ENCODE data around the gene PHYKPL. TPM values are rescaled to one million over a fixed set of nuclear protein-coding genes. Genes with fewer than 3 reads are reported as not detected.

The PHYKPL gene
- total and polyA plus RNA-seq, 2 of the 13 experiments (the other 11 are each of a cell fraction or from before 2014, with no cell fraction given) = 18.0 to 78.6 TPM

DNA sequence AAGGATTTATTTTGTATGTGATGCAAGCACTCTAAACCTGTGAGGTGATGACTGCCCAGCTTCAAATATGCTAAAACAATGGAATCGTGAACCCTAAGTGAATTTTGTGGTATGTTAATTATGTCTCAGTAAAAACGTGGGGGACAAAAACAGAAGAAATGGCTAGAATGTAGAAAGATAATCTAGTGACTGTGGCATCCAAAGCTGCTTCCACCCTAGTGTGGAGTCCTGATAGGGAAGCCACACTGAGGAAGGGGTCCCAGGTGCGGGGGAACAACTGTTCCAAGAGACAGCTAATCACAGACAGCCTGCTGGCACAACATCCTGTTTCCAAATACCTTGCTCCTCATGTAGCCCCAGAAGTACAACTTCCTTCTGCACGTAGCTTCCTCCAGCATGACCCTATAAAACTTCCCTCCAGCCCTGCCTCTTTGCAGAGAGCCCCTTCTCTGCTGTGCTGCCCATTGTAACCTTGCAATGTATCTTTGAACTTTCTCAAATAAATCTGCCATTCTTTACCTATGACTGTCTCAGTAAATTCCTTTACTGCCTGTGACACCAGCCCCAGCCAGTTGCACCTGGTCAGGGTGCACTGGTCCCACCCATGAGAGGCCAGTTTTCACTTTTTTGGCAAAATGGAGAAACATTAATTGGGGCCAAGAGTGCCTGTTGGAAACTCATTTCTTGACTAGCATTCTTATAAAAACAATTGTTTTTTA is 50.3 kb downstream of the PHYKPL start (continued):
- TF ChIP-seq SOX6 (IDR thresholded peaks at IDR 0.05) (no peak), SOX6 (CRISPR knock-in tag; IDR thresholded peaks at IDR 0.05) (no peak), ZNF383 (CRISPR knock-in tag; IDR thresholded peaks at IDR 0.05; ENCODE audit: borderline replicate concordance) (no peak)

GRCh38 chr5:178180141-178180863 is 52.3 kb downstream of the PHYKPL start:
- H3K4me1 ChIP-seq (ENCODE audit: insufficient read depth, low read length) = no peaks in the 10 kb centered on the region
- in situ Hi-C loops (cut with HindIII; ENCODE audit: extremely low pct_ligation_motif_present, low pct_unique_long_range_greater_than_20kb) (no loop called here), intact Hi-C loops (cut with micrococcal nuclease; ENCODE audit: unreplicated experiment) (no loop called here)
- no peak for ATAC-seq
- H3K4me2 ChIP-seq (ENCODE audit: low read depth, low read length) = no peak overlapping the region
- H4K20me1 ChIP-seq (ENCODE audit: insufficient read depth, low read length) = no peaks in the 10 kb centered on the region
- no peak overlapping the region for H3K27ac ChIP-seq (ENCODE audit: extremely low read length, insufficient read depth, low read length)
- no peaks in the 10 kb centered on the region for H3K79me2 ChIP-seq (ENCODE audit: insufficient read depth, low read length)
- no peaks in the 10 kb centered on the region for H3K9me3 ChIP-seq (ENCODE audit: low read length)
- ChIA-PET CTCF (ENCODE audit: low intra/inter-chr PET ratio, low total read pairs) (no interaction called here), POLR2A (no interaction called here)
- H3K36me3 ChIP-seq (replicated peaks in 1 of 2; ENCODE audit: control insufficient read depth in 1 of 2, insufficient read depth in 2 of 2, low read length in 2 of 2) = no peaks in the 10 kb centered on the region
- H3K27me3 ChIP-seq (ENCODE audit: control insufficient read depth in 1 of 2, insufficient read depth in 2 of 2, low read length in 2 of 2) = no peaks in the 10 kb centered on the region
- no peak overlapping the region for H3K9ac ChIP-seq (ENCODE audit: insufficient read depth, low read depth, low read length)
- BruUV-seq (replicated peaks) = no TSS peak
- 22% methylated on average over 7 of the region's 9 CpGs for WGBS (ENCODE audit: low lambda C conversion rate)
- no peak overlapping the region for H2AFZ ChIP-seq (ENCODE audit: low read length)
- no peak overlapping the region for H3K4me3 ChIP-seq (replicated peaks in 1 of 3; ENCODE audit: insufficient read depth in 1 of 3, low read depth in 2 of 3, low read length in 3 of 3)
- no peak for DNase-seq (ENCODE audit: low spot score)
- FAIRE-seq = no peak
- TF ChIP-seq SMYD3 (CRISPR knock-in tag; IDR thresholded peaks at IDR 0.05) (no peak), ZNF281 (CRISPR knock-in tag; IDR thresholded peaks at IDR 0.05; ENCODE audit: borderline replicate concordance) (no peak), ZSCAN12 (CRISPR knock-in tag; IDR thresholded peaks at IDR 0.05) (no peak), FOXC1 (CRISPR knock-in tag; IDR thresholded peaks at IDR 0.05; ENCODE audit: borderline replicate concordance) (no peak), TOE1 (CRISPR knock-in tag; IDR thresholded peaks at IDR 0.05) (no peak), ZNF180 (CRISPR knock-in tag; IDR thresholded peaks at IDR 0.05; ENCODE audit: borderline replicate concordance, low read depth) (no peak), ZNF335 (CRISPR knock-in tag; IDR thresholded peaks at IDR 0.05) (no peak), KMT2B (CRISPR knock-in tag; IDR thresholded peaks at IDR 0.05) (no peak), ZNF687 (CRISPR knock-in tag; IDR thresholded peaks at IDR 0.05) (no peak), HNF4G (IDR thresholded peaks at IDR 0.05; ENCODE audit: borderline replicate concordance, low read depth, low read length) (no peak), HNF4G (CRISPR knock-in tag; IDR thresholded peaks at IDR 0.05; ENCODE audit: borderline replicate concordance, low read depth) (no peak), SIN3A (IDR thresholded peaks at IDR 0.05; ENCODE audit: borderline replicate concordance, low read depth, low read length) (no peak), ZNF136 (CRISPR knock-in tag; IDR thresholded peaks at IDR 0.05; ENCODE audit: low read depth) (no peak)
